ENCODE results near the gene HOXA7.

- TF ChIP-seq SUZ12 (IDR thresholded peaks at IDR 0.05; ENCODE audit: extremely low read depth, insufficient read depth, insufficient read length) (no peak), YY1 (IDR thresholded peaks at IDR 0.05; ENCODE audit: insufficient read depth, insufficient read length) (no peak)
Observed at GRCh38 chr7:27104341-27105058, 52.0 kb downstream of the HOXA7 start.

Measured in NT2/D1 (cell line).